Osteoblast (primary cell): ENCODE results near the gene SPRY1. TPM values are rescaled to one million over a fixed set of nuclear protein-coding genes. Genes with fewer than 3 reads are reported as not detected.

Experiments
- DNase-seq: peaks from one replicate; pipeline ENCODE4 v3.0.0; 2011; ENCODE audit warnings: low spot score, mixed read lengths; ENCODE audit not compliant: insufficient read length; ENCODE audit errors: missing footprints
- H2AFZ ChIP-seq: 2 replicates; pipeline ENCODE4 v1.6.0; 2011; ENCODE audit warnings: mild to moderate bottlenecking, low read length
- H3K27ac ChIP-seq: 2 replicates; pipeline ENCODE4 v1.5.1; 2011; ENCODE audit warnings: mild to moderate bottlenecking, low read depth, low read length, moderate library complexity
- H3K27me3 ChIP-seq: 2 replicates; pipeline ENCODE4 v1.6.0; 2012; ENCODE audit warnings: mild to moderate bottlenecking, control low read depth, inconsistent platforms, low read length, moderate library complexity; ENCODE audit not compliant: insufficient read depth
- H3K36me3 ChIP-seq: 2 replicates; pipeline ENCODE4 v1.5.1; 2011; ENCODE audit warnings: mild to moderate bottlenecking, low read length, control low read depth, moderate library complexity; ENCODE audit not compliant: insufficient read depth
- H3K4me1 ChIP-seq: 2 replicates; pipeline ENCODE4 v1.5.1; 2011; ENCODE audit warnings: mild to moderate bottlenecking, low read length, control low read depth, moderate library complexity; ENCODE audit not compliant: insufficient read depth
- H3K4me2 ChIP-seq: 2 replicates; pipeline ENCODE4 v1.6.0; 2011; ENCODE audit warnings: mild to moderate bottlenecking, low read length; ENCODE audit not compliant: insufficient read depth
- H3K4me3 ChIP-seq: fragments of 200-600 bp; sonication (generic); 3 replicates; pipeline ENCODE4 v1.5.1; 2012; ENCODE audit warnings: mild to moderate bottlenecking, low read length, inconsistent platforms; ENCODE audit not compliant: insufficient read depth
- H3K79me2 ChIP-seq: 2 replicates; pipeline ENCODE4 v1.6.0; 2012; ENCODE audit warnings: mild to moderate bottlenecking, low read length, control low read depth, inconsistent platforms; ENCODE audit not compliant: insufficient read depth
- H3K9me3 ChIP-seq: 2 replicates; pipeline ENCODE4 v1.5.1; 2011; ENCODE audit warnings: low read depth, low read length, control low read depth
- H4K20me1 ChIP-seq: 2 replicates; pipeline ENCODE4 v1.6.0; 2012; ENCODE audit warnings: mild to moderate bottlenecking, low read length, control low read depth; ENCODE audit not compliant: insufficient read depth
- CTCF ChIP-seq: IDR thresholded peaks from 2 replicates; pipeline ENCODE4 v1.5.1; 2011; ENCODE audit warnings: mild to moderate bottlenecking, low read depth, low read length, moderate library complexity; ENCODE audit errors: extremely low read depth
- total RNA-seq: library from RNA; depleted of rRNA; stranded (reverse); fragments of >200 nt; gene quantifications from 2 replicates; pipeline ENCODE4 v1.2.3, GENCODE V29; 2012

SPRY1 gene
- total RNA-seq, 1 donor: 5.1 TPM

- no peak for TF ChIP-seq CTCF
- H3K27ac ChIP-seq: no peak overlapping the region
- H2AFZ ChIP-seq: no peak overlapping the region
- no peak overlapping the region for H3K4me3 ChIP-seq
- H3K36me3 ChIP-seq: no peaks in the 10 kb centered on the region
- H3K79me2 ChIP-seq: no peaks in the 10 kb centered on the region
- H3K4me1 ChIP-seq: peaks cover 41% of the 10 kb centered on the region
- H3K27me3 ChIP-seq: no peaks in the 10 kb centered on the region
- no peak overlapping the region for H3K4me2 ChIP-seq
- no peak for DNase-seq
- H4K20me1 ChIP-seq: no peaks in the 10 kb centered on the region
- H3K9me3 ChIP-seq: no peaks in the 10 kb centered on the region
Measured at GRCh38 chr4:123419885-123420755, 23.5 kb downstream of the SPRY1 start.

GRCh38 chr4:123421227-123421936 lies 24.8 kb downstream of the SPRY1 start:
- TF ChIP-seq CTCF: no peak
- Histone ChIP-seq H3K27me3 (no peaks in the 10 kb centered on the region), H3K36me3 (no peaks in the 10 kb centered on the region), H4K20me1 (no peaks in the 10 kb centered on the region), H3K4me1 (peaks cover 29% of the 10 kb centered on the region), H3K79me2 (no peaks in the 10 kb centered on the region), H3K4me3 (no peak overlapping the region), H3K9me3 (no peaks in the 10 kb centered on the region), H3K4me2 (peak overlapping the region; percentile 52), H2AFZ (no peak overlapping the region), H3K27ac (no peak overlapping the region)
- no peak for DNase-seq

- no peaks in the 10 kb centered on the region for H3K9me3 ChIP-seq
- peaks cover 26% of the 10 kb centered on the region for H3K4me1 ChIP-seq
- H2AFZ ChIP-seq: peak overlapping the region; percentile 7
- H3K36me3 ChIP-seq: no peaks in the 10 kb centered on the region
- TF ChIP-seq CTCF: no peak
- H3K4me3 ChIP-seq: peak overlapping the region; percentile 11
- no peaks in the 10 kb centered on the region for H3K27me3 ChIP-seq
- no peaks in the 10 kb centered on the region for H3K79me2 ChIP-seq
- DNase-seq: no peak
- no peak overlapping the region for H3K27ac ChIP-seq
- H4K20me1 ChIP-seq: no peaks in the 10 kb centered on the region
- H3K4me2 ChIP-seq: peak overlapping the region; percentile 52
Measured at GRCh38 chr4:123421937-123422781, 25.6 kb downstream of the SPRY1 start.
